HUES64 (cell line): Measurements from ENCODE around the gene EDN3.
A peak's percentile ranks its signal among the peaks of the same experiment; 100 is the strongest.

Experiments used
- H3K27ac ChIP-seq: 2 replicates; pipeline ENCODE4 v1.7.0; 2013; ENCODE audit warnings: low read depth, low read length, inconsistent platforms
- H3K27me3 ChIP-seq: 2 replicates; pipeline ENCODE4 v1.6.1; 2013; ENCODE audit warnings: mild to moderate bottlenecking, low read length; ENCODE audit not compliant: insufficient read depth
- H3K36me3 ChIP-seq: 2 replicates; pipeline ENCODE4 v1.6.1; 2013; ENCODE audit warnings: mild to moderate bottlenecking, low read length; ENCODE audit not compliant: insufficient read depth
- H3K4me1 ChIP-seq: 2 replicates; pipeline ENCODE4 v1.6.1; 2013; ENCODE audit warnings: mild to moderate bottlenecking, low read length, moderate library complexity; ENCODE audit not compliant: insufficient read depth
- H3K4me3 ChIP-seq: 2 replicates; pipeline ENCODE4 v1.5.1; 2013; ENCODE audit warnings: mild to moderate bottlenecking, low read length, moderate library complexity
- H3K9ac ChIP-seq: 2 replicates; pipeline ENCODE4 v1.6.1; 2013; ENCODE audit warnings: mild to moderate bottlenecking, low read depth, low read length
- H3K9me3 ChIP-seq: 2 replicates; pipeline ENCODE4 v1.6.1; 2013; ENCODE audit warnings: low read depth, low read length; ENCODE audit not compliant: insufficient read depth
- WGBS: fragments of 150-250, 120-280 bp; methylation state at CpG from one replicate; pipeline ENCODE4 v1.1.7; 2013; ENCODE audit warnings: missing lambda C conversion rate; 5-methylcytosine and 5-hydroxymethylcytosine counted together

The EDN3 gene

GRCh38 chr20:59276938-59277337 lies 23.5 kb upstream of the EDN3 start:
- WGBS = 93% methylated on average over 5 of the region's 5 CpGs
- no peak overlapping the region for H3K4me3 ChIP-seq
- no peaks in the 10 kb centered on the region for H3K36me3 ChIP-seq
- H3K9ac ChIP-seq = no peak overlapping the region
- H3K27me3 ChIP-seq = peaks cover 4% of the 10 kb centered on the region
- H3K9me3 ChIP-seq = no peaks in the 10 kb centered on the region
- H3K27ac ChIP-seq = no peak overlapping the region
- H3K4me1 ChIP-seq = no peaks in the 10 kb centered on the region

DNA sequence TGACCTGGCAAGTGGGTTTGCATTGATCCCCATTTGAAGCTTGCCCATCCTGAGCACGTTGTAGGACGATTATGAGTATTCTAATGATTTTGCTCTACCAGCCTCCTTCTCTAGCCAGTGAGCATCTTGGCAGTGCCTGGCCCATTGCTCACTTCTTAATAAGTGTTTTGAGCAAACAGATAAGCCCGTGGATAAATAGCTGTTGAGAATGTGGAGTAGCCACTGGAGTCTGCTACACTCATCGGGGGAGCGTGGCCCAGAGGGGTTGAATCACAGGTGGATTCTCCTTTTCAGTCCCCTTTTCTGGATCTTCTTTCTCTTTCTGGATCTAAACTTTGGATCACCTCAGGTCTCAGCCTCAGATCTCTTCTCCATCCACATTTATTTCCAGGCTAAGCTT lies 15.9 kb upstream of the EDN3 start:
- H3K4me3 ChIP-seq = no peak overlapping the region
- no peak overlapping the region for H3K9ac ChIP-seq
- H3K27me3 ChIP-seq = peaks cover 6% of the 10 kb centered on the region
- no peaks in the 10 kb centered on the region for H3K4me1 ChIP-seq
- H3K9me3 ChIP-seq = 0 out of 2 replicates have a peak, but pooled peaks cover 2% of the 10 kb centered on the region
- 96% methylated on average over 5 of the region's 5 CpGs for WGBS
- H3K27ac ChIP-seq = no peak overlapping the region
- no peaks in the 10 kb centered on the region for H3K36me3 ChIP-seq

DNA sequence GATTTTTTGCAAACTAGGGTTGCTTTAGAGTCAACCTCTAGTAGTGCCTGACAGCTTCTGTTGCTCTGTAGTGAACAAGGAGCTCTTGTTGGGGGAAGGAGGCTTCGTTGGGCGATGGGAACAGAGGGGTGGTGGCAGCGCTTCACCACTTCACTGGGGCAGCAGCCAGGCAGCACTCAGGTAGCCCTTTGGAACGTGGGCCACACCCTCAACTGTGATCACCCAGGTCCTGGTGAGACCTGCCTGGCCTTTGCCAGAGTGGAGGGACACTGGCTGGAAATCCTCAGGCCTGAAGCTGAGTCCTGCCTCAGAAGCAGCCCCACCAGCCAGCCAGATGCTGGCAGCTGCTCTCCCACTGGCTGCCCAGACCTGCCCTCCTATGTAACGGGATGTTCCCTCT lies 10.4 kb upstream of the EDN3 start:
- H3K27ac ChIP-seq = no peak overlapping the region
- H3K4me3 ChIP-seq = no peak overlapping the region
- 0 out of 2 replicates have a peak, but pooled peaks cover 7% of the 10 kb centered on the region for H3K27me3 ChIP-seq
- 85% methylated on average over 5 of the region's 5 CpGs for WGBS
- H3K9ac ChIP-seq = no peak overlapping the region
- 0 out of 2 replicates have a peak, but pooled peaks cover 2% of the 10 kb centered on the region for H3K9me3 ChIP-seq
- no peaks in the 10 kb centered on the region for H3K36me3 ChIP-seq
- no peaks in the 10 kb centered on the region for H3K4me1 ChIP-seq

DNA sequence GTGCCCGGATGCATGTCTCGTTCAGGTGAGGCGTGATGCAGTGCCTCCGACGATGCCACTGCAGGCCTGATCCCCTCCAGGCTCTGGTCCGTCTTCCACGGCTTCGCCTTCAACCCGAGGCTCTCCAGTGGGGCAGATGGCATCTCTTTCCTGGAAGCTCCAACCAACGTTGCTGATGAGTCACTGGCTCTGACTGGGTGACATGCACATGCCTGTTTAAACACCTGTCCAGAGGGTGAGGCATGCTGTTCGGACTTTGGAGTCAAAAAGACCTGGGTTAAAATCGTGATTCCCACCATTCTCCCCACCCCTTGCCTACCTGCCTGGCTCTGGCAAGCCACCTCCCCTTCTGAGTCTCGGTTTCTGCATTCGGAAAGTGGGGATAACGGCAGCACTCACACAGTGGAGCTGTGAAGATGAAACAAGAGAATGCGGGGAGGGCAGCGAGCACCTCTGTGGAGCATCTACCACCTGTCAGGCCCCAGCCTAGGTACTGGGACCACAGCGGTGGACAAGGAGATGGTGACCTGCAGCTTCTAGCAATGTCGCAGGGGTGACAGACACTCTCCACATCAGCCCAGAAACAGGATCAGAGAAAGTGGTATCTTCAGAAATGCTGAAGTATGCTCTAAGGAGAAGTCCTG lies 8.5 kb upstream of the EDN3 start:
- H3K4me1 ChIP-seq = no peaks in the 10 kb centered on the region
- H3K36me3 ChIP-seq = no peaks in the 10 kb centered on the region
- H3K9me3 ChIP-seq = no peaks in the 10 kb centered on the region
- H3K27me3 ChIP-seq = peaks cover 14% of the 10 kb centered on the region; the same call in 1 of the 2 replicates
- no peak overlapping the region for H3K27ac ChIP-seq
- no peak overlapping the region for H3K9ac ChIP-seq
- H3K4me3 ChIP-seq = no peak overlapping the region
- 94% methylated on average over 19 of the region's 19 CpGs for WGBS

DNA sequence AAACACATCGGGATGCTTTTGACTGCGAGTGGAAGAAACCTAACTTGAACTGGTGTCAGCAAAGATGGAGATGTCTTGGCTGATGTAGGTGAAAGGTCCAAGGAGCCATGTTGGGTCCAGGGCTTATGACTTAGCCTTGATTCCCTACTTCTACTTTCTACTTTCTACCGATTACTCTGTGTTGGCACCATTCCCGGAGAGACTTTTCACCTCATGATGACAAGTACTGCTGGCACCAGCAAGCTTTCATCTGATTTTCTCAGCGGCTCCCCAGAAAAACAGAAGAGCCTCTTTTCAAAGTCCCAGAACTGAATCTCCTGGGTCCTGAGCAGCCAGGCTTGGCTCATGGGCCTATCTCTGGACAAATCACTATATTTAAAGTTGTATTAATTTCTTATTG lies 4.9 kb upstream of the EDN3 start:
- no peak overlapping the region for H3K4me3 ChIP-seq
- WGBS = 94% methylated on average over 5 of the region's 5 CpGs
- no peak overlapping the region for H3K9ac ChIP-seq
- H3K36me3 ChIP-seq = no peaks in the 10 kb centered on the region
- peaks cover 37% of the 10 kb centered on the region for H3K27me3 ChIP-seq
- H3K9me3 ChIP-seq = no peaks in the 10 kb centered on the region
- H3K27ac ChIP-seq = no peak overlapping the region
- no peaks in the 10 kb centered on the region for H3K4me1 ChIP-seq

DNA sequence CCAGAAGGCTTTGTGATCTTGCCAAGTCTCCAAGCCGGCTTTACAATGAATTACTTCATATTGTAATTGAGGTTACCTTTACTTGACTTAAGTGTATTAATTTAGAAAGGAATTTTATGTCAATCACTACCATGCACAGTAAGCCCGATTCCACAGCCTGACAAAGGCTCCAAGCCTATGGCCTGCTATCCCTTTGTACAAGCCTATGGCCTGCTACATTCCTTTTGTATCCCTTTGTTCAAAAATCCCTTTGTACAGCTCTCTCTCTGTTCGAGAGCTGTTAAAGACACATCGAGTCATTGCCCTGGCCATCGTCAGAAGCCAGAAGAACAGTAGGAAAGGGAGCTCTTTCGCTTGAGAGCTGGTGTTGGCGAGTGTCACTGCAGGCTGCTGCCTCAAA lies 2.7 kb upstream of the EDN3 start:
- Histone ChIP-seq H3K27ac (no peak overlapping the region), H3K27me3 (peaks cover 59% of the 10 kb centered on the region), H3K4me3 (no peak overlapping the region), H3K9me3 (no peaks in the 10 kb centered on the region), H3K4me1 (no peaks in the 10 kb centered on the region), H3K36me3 (no peaks in the 10 kb centered on the region), H3K9ac (no peak overlapping the region)
- 91% methylated on average over 6 of the region's 7 CpGs for WGBS

- Histone ChIP-seq H3K4me1 (no peaks in the 10 kb centered on the region), H3K9me3 (no peaks in the 10 kb centered on the region), H3K9ac (no peak overlapping the region), H3K36me3 (no peaks in the 10 kb centered on the region), H3K4me3 (peak overlapping the region; percentile 12; the same call in 1 of the 2 replicates), H3K27ac (no peak overlapping the region), H3K27me3 (peaks cover 77% of the 10 kb centered on the region)
- WGBS = 19% methylated on average over 17 of the region's 19 CpGs
These were observed 472 bp upstream of the EDN3 start for GRCh38 chr20:59299945-59300332.

DNA sequence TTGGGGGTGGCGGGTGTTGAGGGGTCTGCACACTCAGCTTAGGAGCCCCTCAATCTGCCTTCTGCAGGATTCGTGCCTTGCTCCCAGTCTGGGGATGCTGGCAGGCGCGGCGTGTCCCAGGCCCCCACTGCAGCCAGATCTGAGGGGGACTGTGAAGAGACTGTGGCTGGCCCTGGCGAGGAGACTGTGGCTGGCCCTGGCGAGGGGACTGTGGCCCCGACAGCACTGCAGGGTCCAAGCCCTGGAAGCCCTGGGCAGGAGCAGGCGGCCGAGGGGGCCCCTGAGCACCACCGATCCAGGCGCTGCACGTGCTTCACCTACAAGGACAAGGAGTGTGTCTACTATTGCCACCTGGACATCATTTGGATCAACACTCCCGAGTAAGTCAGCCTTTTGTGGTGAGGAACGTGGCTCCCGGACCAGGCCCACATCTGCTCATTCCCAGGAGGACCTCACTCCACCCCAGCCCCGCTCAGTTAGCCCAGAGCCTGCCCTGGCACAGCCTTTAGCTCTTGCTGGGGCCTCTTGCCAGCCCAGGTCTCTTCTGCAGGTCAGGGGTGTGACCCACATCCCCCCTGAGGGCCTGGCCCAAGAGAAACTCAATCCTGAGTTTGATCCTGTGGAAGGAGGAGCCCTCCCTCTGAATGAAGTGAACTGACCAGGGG lies 1.1 kb downstream of the EDN3 start:
- peaks cover 73% of the 10 kb centered on the region for H3K27me3 ChIP-seq
- H3K27ac ChIP-seq = no peak overlapping the region
- H3K9me3 ChIP-seq = no peaks in the 10 kb centered on the region
- H3K9ac ChIP-seq = no peak overlapping the region
- H3K4me3 ChIP-seq = no peak overlapping the region
- 91% methylated on average over 17 of the region's 17 CpGs for WGBS
- no peaks in the 10 kb centered on the region for H3K36me3 ChIP-seq
- no peaks in the 10 kb centered on the region for H3K4me1 ChIP-seq

GRCh38 chr20:59305908-59306655 lies 5.7 kb downstream of the EDN3 start:
- H3K9me3 ChIP-seq = no peaks in the 10 kb centered on the region
- H3K4me1 ChIP-seq = no peaks in the 10 kb centered on the region
- WGBS = 93% methylated on average over 7 of the region's 7 CpGs
- H3K27me3 ChIP-seq = peaks cover 35% of the 10 kb centered on the region
- no peak overlapping the region for H3K27ac ChIP-seq
- H3K9ac ChIP-seq = no peak overlapping the region
- no peaks in the 10 kb centered on the region for H3K36me3 ChIP-seq
- no peak overlapping the region for H3K4me3 ChIP-seq

- no peak overlapping the region for H3K27ac ChIP-seq
- H3K9ac ChIP-seq = no peak overlapping the region
- H3K4me3 ChIP-seq = no peak overlapping the region
- H3K9me3 ChIP-seq = no peaks in the 10 kb centered on the region
- H3K4me1 ChIP-seq = no peaks in the 10 kb centered on the region
- H3K27me3 ChIP-seq = peaks cover 23% of the 10 kb centered on the region
- WGBS = 93% methylated on average over 3 of the region's 3 CpGs
- H3K36me3 ChIP-seq = no peaks in the 10 kb centered on the region
These were observed 6.9 kb downstream of the EDN3 start for GRCh38 chr20:59307270-59307669.

- 90% methylated on average over 10 of the region's 10 CpGs for WGBS
- peaks cover 9% of the 10 kb centered on the region for H3K27me3 ChIP-seq
These were observed 8.2 kb downstream of the EDN3 start for GRCh38 chr20:59308493-59309201.

More at GRCh38 chr20:59308493-59309201, 8.2 kb downstream of the EDN3 start:
- Histone ChIP-seq H3K9me3 (no peaks in the 10 kb centered on the region), H3K9ac (no peak overlapping the region), H3K4me1 (no peaks in the 10 kb centered on the region), H3K36me3 (no peaks in the 10 kb centered on the region), H3K4me3 (no peak overlapping the region), H3K27ac (no peak overlapping the region)
